Natural killer cell treated with Interleukin-12 subunit alpha and Interleukin-12 subunit beta and Interleukin-15 and Interleukin-18, amount 100 ng/mL, for 72 hours (primary cell): ENCODE measurements around the gene CNN2. TPM values are rescaled to one million over a fixed set of nuclear protein-coding genes. Genes with fewer than 3 reads are reported as not detected.
A peak's percentile ranks its signal among the peaks of the same experiment; 100 is the strongest.
"Not testable (repeated sequence)": the region's sequence is repeated elsewhere in the genome, so short reads cannot be mapped to it uniquely, and the experiment has no call there.

Experiments used
- ATAC-seq, 2 donors: fragments of 150-1000 bp; cut with Tn5 transposase in 1 of 2; sonication (Bioruptor Pico), chemical (Tn5 transposase) in 1 of 2; 2 replicates each; pipeline ENCODE4 v1.10.0; 2021
- DNase-seq: peaks from one replicate; pipeline ENCODE4 v3.0.0; 2022; ENCODE audit warnings: low spot score
- H3K27ac Mint-ChIP-seq, 2 donors: 1 replicate in 1 of 2; 2 replicates in 1 of 2; pipeline ENCODE4 v1.8.0; 2022; ENCODE audit warnings: mixed read lengths in 2 of 2, mild to moderate bottlenecking in 1 of 2, moderate library complexity in 1 of 2
- H3K27me3 Mint-ChIP-seq, 2 donors: 1 replicate in 1 of 2; 2 replicates in 1 of 2; pipeline ENCODE4 v1.8.0; 2022; ENCODE audit warnings: mixed read lengths in 2 of 2
- H3K36me3 Mint-ChIP-seq: one replicate; pipeline ENCODE4 v1.8.0; 2022; ENCODE audit warnings: mixed read lengths
- H3K4me1 Mint-ChIP-seq, 2 donors: 1 replicate in 1 of 2; 2 replicates in 1 of 2; pipeline ENCODE4 v1.8.0; 2022; ENCODE audit warnings: low read depth in 2 of 2, mixed read lengths in 2 of 2, mild to moderate bottlenecking in 1 of 2
- H3K4me3 Mint-ChIP-seq: one replicate; pipeline ENCODE4 v1.8.0; 2022; ENCODE audit warnings: mixed read lengths
- H3K9me3 Mint-ChIP-seq: 2 replicates; pipeline ENCODE4 v1.8.0; 2022; ENCODE audit warnings: mixed read lengths
- total RNA-seq, 2 donors: library from RNA; stranded (reverse); gene quantifications; one replicate each; pipeline ENCODE4 v1.2.3, GENCODE V29; 2022

The CNN2 gene
- total RNA-seq, 2 donors from 2014 or later = 119 to 141 TPM

- Mint-ChIP-seq H3K27ac (peak overlapping the region; percentile 93 to 99), H3K4me1 (peaks cover 23 to 28% of the 10 kb centered on the region in 2 donors), H3K4me3 (peak overlapping the region; percentile 99), H3K36me3 (no peaks in the 10 kb centered on the region), H3K9me3 (no peaks in the 10 kb centered on the region), H3K27me3 (no peaks in the 10 kb centered on the region)
- DNase-seq = no peak
- no peak for ATAC-seq
Measured at GRCh38 chr19:1019980-1020867, 6.2 kb upstream of the CNN2 start.

GRCh38 chr19:1020868-1021425 is 5.5 kb upstream of the CNN2 start, which contains the start of gene TMEM259:
TSS of gene TMEM259 (minus strand) at chr19:1021123. CDS start at chr19:1020996, 127 bp downstream.
- Mint-ChIP-seq H3K27me3 (no peaks in the 10 kb centered on the region), H3K27ac (peak within 1 kb of the TSS; percentile 93 to 99), H3K9me3 (no peaks in the 10 kb centered on the region), H3K36me3 (no peaks in the 10 kb centered on the region), H3K4me1 (peaks cover 24 to 28% of the 10 kb centered on the region in 2 donors), H3K4me3 (peak within 1 kb of the TSS; percentile 99)
- ATAC-seq (peak; percentile 96), DNase-seq (peak; percentile 99)

GRCh38 chr19:1023883-1024188 is 2.6 kb upstream of the CNN2 start:
- not testable (repeated sequence) for ATAC-seq, H3K27ac Mint-ChIP-seq, H3K27me3 Mint-ChIP-seq, H3K4me3 Mint-ChIP-seq, H3K9me3 Mint-ChIP-seq, H3K36me3 Mint-ChIP-seq, DNase-seq
- H3K4me1 Mint-ChIP-seq = peaks cover 17 to 20% of the 10 kb centered on the region in 2 donors

GRCh38 chr19:1025080-1025479 is 1.3 kb upstream of the CNN2 start:
- DNase-seq, H3K36me3 Mint-ChIP-seq, H3K9me3 Mint-ChIP-seq, H3K27ac Mint-ChIP-seq, H3K27me3 Mint-ChIP-seq, ATAC-seq: not testable (repeated sequence)
- Mint-ChIP-seq H3K4me3 (peak overlapping the region; percentile 34), H3K4me1 (peaks cover 22 to 23% of the 10 kb centered on the region in 2 donors)

GRCh38 chr19:1026783-1027649 is 608 bp downstream of the CNN2 start:
- Mint-ChIP-seq H3K9me3 (no peaks in the 10 kb centered on the region), H3K36me3 (no peaks in the 10 kb centered on the region), H3K27ac (peak overlapping the region; percentile 62 to 77), H3K27me3 (no peaks in the 10 kb centered on the region), H3K4me1 (peaks cover 18 to 19% of the 10 kb centered on the region in 2 donors), H3K4me3 (peak overlapping the region; percentile 88)
- ATAC-seq (peak in 1 of 2 donors; percentile 1), DNase-seq (no peak)

- H3K4me3 Mint-ChIP-seq = peak overlapping the region; percentile 88
- H3K36me3 Mint-ChIP-seq = no peaks in the 10 kb centered on the region
- no peaks in the 10 kb centered on the region for H3K27me3 Mint-ChIP-seq
- ATAC-seq (no peak), DNase-seq (no peak)
- H3K27ac Mint-ChIP-seq = peak overlapping the region; percentile 62 to 77
- H3K9me3 Mint-ChIP-seq = no peaks in the 10 kb centered on the region
- peaks cover 18 to 19% of the 10 kb centered on the region in 2 donors for H3K4me1 Mint-ChIP-seq
Measured at GRCh38 chr19:1027650-1028061, 1.2 kb downstream of the CNN2 start.

- Mint-ChIP-seq H3K4me3 (peak overlapping the region; percentile 88), H3K27me3 (no peaks in the 10 kb centered on the region), H3K9me3 (no peaks in the 10 kb centered on the region), H3K4me1 (peaks cover 19% of the 10 kb centered on the region in 2 donors), H3K36me3 (no peaks in the 10 kb centered on the region), H3K27ac (peak overlapping the region; percentile 62 to 77)
- DNase-seq = no peak
- ATAC-seq = peak; percentile 40 to 59
Measured at GRCh38 chr19:1028062-1028926, 1.9 kb downstream of the CNN2 start.

GRCh38 chr19:1032264-1032867 is 6.0 kb downstream of the CNN2 start:
- H3K27ac Mint-ChIP-seq = no peak overlapping the region
- DNase-seq = no peak
- no peak overlapping the region for H3K4me3 Mint-ChIP-seq
- no peak for ATAC-seq
- no peaks in the 10 kb centered on the region for H3K9me3 Mint-ChIP-seq
- H3K4me1 Mint-ChIP-seq = peaks cover 15 to 22% of the 10 kb centered on the region in 2 donors
- no peaks in the 10 kb centered on the region for H3K27me3 Mint-ChIP-seq
- H3K36me3 Mint-ChIP-seq = no peaks in the 10 kb centered on the region

- peaks cover 29 to 42% of the 10 kb centered on the region in 2 donors for H3K4me1 Mint-ChIP-seq
- H3K27ac Mint-ChIP-seq = no peak overlapping the region
- H3K36me3 Mint-ChIP-seq = no peaks in the 10 kb centered on the region
- H3K27me3 Mint-ChIP-seq = no peaks in the 10 kb centered on the region
- H3K4me3 Mint-ChIP-seq = no peak overlapping the region
- ATAC-seq = no peak
- no peaks in the 10 kb centered on the region for H3K9me3 Mint-ChIP-seq
- no peak for DNase-seq
Measured at GRCh38 chr19:1035998-1036621, 9.7 kb downstream of the CNN2 start.

- no peaks in the 10 kb centered on the region for H3K27me3 Mint-ChIP-seq
- H3K9me3 Mint-ChIP-seq = no peaks in the 10 kb centered on the region
- H3K27ac Mint-ChIP-seq = peak overlapping the region; percentile 80 to 96
- ATAC-seq (no peak), DNase-seq (no peak)
- no peaks in the 10 kb centered on the region for H3K36me3 Mint-ChIP-seq
- peak overlapping the region; percentile 81 for H3K4me3 Mint-ChIP-seq
- H3K4me1 Mint-ChIP-seq = peaks cover 29 to 42% of the 10 kb centered on the region in 2 donors
Measured at GRCh38 chr19:1037621-1038064, 11.2 kb downstream of the CNN2 start.

GRCh38 chr19:1038978-1039645 is 12.7 kb downstream of the CNN2 start:
- Mint-ChIP-seq H3K9me3 (no peaks in the 10 kb centered on the region), H3K36me3 (no peaks in the 10 kb centered on the region), H3K27ac (peak overlapping the region; percentile 80 to 96), H3K4me1 (peaks cover 29 to 39% of the 10 kb centered on the region in 2 donors), H3K4me3 (peak overlapping the region; percentile 95), H3K27me3 (no peaks in the 10 kb centered on the region)
- DNase-seq = no peak
- ATAC-seq = no peak
